Stomach (tissue), 4 donors: ENCODE measurements around the gene SH3RF2.

Experiments used
- CTCF ChIP-seq, 7 experiments: fragments of 450-650 bp in 4 of 7; fragments of 200-600 bp in 3 of 7; sonication (generic) in 3 of 7; IDR thresholded peaks; one replicate each; pipeline ENCODE4 v1.5.1; 2016 to 2019; ENCODE audit warnings: antibody characterized with exemption in 7 of 7, control low read depth in 2 of 7, mild to moderate bottlenecking in 1 of 7
- POLR2A ChIP-seq, 4 donors: fragments of 450-650 bp; IDR thresholded peaks; one replicate each; pipeline ENCODE4 v1.6.1; 2016; ENCODE audit warnings: antibody characterized with exemption in 4 of 4, control low read depth in 2 of 4, mild to moderate bottlenecking in 1 of 4, moderate library complexity in 1 of 4
- POLR2AphosphoS5 ChIP-seq, 3 donors: sonication (generic); formaldehyde crosslinking; IDR thresholded peaks; one replicate each; pipeline ENCODE4 v1.6.1; 2016; ENCODE audit warnings: antibody characterized with exemption in 3 of 3

DNA sequence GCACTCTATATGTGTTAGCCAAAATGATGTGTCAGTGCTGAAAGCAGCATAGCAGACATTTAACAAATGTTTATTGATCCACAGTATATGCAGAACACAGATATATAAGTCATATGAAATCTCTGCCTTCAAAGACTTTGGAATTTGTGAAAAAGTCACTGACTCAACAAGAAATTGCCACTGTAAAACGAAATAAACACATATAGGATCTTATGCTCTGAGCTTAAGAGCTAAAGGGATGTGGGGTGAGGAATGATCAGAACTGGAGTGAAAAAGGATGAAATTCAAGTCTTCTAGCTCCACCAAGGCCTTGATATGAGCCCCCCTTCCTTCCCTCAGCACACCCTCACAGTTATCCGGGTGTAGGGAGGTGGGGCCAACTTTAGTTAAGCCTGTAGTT, 119.1 kb downstream of the SH3RF2 start:
- TF ChIP-seq POLR2AphosphoS5 (IDR thresholded peaks at IDR 0.05), result no peak
- TF ChIP-seq CTCF (IDR thresholded peaks at IDR 0.05), result no peak
- no peak for TF ChIP-seq POLR2A (IDR thresholded peaks at IDR 0.05)
